Measurements from ENCODE around the gene REG3G. TPM values are rescaled to one million over a fixed set of nuclear protein-coding genes. Genes with fewer than 3 reads are reported as not detected.

The REG3G gene
- not detected in 2 replicates for total RNA-seq

GRCh38 chr2:79025421-79025820 is at the start of gene REG3G:
Gene REG3G (plus strand): TSS chr2:79025702. CDS start chr2:79026094, 392 bp downstream.
- H3K36me3 ChIP-seq (ENCODE audit: control insufficient read depth, insufficient read depth, low read length): no peaks in the 10 kb centered on the region
- no peaks in the 10 kb centered on the region for H3K27me3 ChIP-seq (ENCODE audit: control insufficient read depth, insufficient read depth, low read length)
- no peak for DNase-seq (ENCODE audit: low read depth)
- TF ChIP-seq CTCF (IDR thresholded peaks at IDR 0.05; ENCODE audit: insufficient read depth, low read length, severe bottlenecking): no peak
- no peak within 1 kb of the TSS for H3K4me3 ChIP-seq (ENCODE audit: low read depth, low read length)
- no peak for FAIRE-seq

DNA sequence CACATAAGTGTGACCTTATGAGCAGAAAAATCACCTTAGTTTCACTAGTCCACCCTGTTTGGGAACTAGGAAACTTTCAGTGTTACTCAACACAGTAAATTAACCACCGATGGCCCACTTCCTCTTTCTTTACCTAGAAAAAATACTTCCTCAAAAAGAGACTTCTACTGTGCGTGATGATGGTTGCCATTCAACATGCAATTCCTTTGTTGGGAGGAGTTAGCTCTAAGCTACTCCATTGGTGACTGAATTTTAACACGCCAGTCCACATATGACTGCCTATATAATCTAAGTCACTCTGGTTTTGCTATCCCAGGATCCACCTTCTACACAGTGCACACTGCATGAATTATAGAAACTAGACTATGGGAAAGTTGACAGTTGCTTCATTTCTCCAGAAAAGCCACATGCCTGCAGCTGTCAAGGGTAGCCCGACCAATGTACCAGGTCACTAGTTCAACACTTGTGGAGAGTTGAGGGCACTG is 47.8 kb upstream of the REG3G start:
- DNase-seq (ENCODE audit: low read depth) (no peak), FAIRE-seq (no peak)
- H3K36me3 ChIP-seq (ENCODE audit: control insufficient read depth, insufficient read depth, low read length): no peaks in the 10 kb centered on the region
- TF ChIP-seq CTCF (IDR thresholded peaks at IDR 0.05; ENCODE audit: insufficient read depth, low read length, severe bottlenecking): no peak
- no peaks in the 10 kb centered on the region for H3K27me3 ChIP-seq (ENCODE audit: control insufficient read depth, insufficient read depth, low read length)
- H3K4me3 ChIP-seq (ENCODE audit: low read depth, low read length): no peak overlapping the region

GRCh38 chr2:78978340-78978739 is 47.2 kb upstream of the REG3G start:
- FAIRE-seq (no peak), DNase-seq (ENCODE audit: low read depth) (no peak)
- no peak for TF ChIP-seq CTCF (IDR thresholded peaks at IDR 0.05; ENCODE audit: insufficient read depth, low read length, severe bottlenecking)
- Histone ChIP-seq H3K4me3 (ENCODE audit: low read depth, low read length) (no peak overlapping the region), H3K36me3 (ENCODE audit: control insufficient read depth, insufficient read depth, low read length) (no peaks in the 10 kb centered on the region), H3K27me3 (ENCODE audit: control insufficient read depth, insufficient read depth, low read length) (no peaks in the 10 kb centered on the region)

DNA sequence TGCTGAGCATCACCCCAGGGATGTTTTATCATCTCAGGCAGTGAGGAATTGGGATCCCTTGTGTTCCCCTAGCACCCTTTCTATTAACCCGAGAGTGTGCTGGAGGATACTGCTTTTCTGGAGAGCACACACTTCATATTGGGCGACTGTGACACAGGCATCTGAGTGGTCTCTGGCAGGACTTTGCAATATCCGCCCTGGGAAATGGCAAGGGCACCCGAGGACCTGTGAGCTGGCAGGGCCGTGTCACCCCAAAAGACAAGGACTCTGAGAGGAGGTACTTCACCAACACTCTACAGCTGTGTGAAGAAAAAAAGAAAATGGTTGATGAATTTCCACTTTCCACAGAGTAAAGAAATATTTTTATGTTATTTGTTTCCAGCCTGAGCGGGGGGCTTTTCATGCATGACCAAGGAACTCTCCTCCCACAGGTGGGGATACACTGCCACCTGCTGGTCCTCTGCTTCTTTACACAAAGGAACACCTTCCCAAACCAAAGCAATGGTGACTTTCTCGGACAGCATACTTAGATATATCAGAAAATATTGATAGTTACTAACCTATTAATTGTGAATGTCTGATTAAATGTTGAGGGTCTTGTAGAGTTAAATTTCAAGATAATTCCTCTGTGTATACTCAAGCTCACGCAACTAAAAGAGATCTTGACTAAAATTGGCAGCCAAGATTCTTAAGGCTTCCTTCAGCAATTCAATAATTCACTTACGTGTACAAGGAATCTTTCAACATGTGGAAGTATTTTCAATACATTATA is 45.9 kb upstream of the REG3G start:
- TF ChIP-seq CTCF (IDR thresholded peaks at IDR 0.05; ENCODE audit: insufficient read depth, low read length, severe bottlenecking): peak; percentile 51
- Histone ChIP-seq H3K27me3 (ENCODE audit: control insufficient read depth, insufficient read depth, low read length) (no peaks in the 10 kb centered on the region), H3K36me3 (ENCODE audit: control insufficient read depth, insufficient read depth, low read length) (no peaks in the 10 kb centered on the region), H3K4me3 (ENCODE audit: low read depth, low read length) (no peak overlapping the region)
- FAIRE-seq: no peak
- peak; percentile 17 for DNase-seq (ENCODE audit: low read depth)

DNA sequence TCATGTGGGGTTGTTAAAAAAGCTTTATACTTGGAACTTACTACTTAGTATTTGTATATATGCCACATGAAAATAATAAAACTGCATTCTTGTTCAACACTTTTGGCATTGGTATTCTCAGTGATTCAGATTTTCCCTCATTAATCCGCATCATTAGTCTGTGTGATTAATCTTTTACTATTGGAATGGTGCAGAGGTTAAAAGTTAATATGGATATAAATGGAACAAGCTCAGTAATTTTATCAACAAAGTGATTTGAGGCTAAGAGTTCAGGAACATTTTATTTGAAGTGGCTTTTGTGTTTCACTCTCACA is 45.4 kb upstream of the REG3G start:
- DNase-seq (ENCODE audit: low read depth): no peak
- H3K27me3 ChIP-seq (ENCODE audit: control insufficient read depth, insufficient read depth, low read length): no peaks in the 10 kb centered on the region
- H3K36me3 ChIP-seq (ENCODE audit: control insufficient read depth, insufficient read depth, low read length): no peaks in the 10 kb centered on the region
- TF ChIP-seq CTCF (IDR thresholded peaks at IDR 0.05; ENCODE audit: insufficient read depth, low read length, severe bottlenecking): no peak
- FAIRE-seq: no peak
- H3K4me3 ChIP-seq (ENCODE audit: low read depth, low read length): no peak overlapping the region

- no peaks in the 10 kb centered on the region for H3K27me3 ChIP-seq (ENCODE audit: control insufficient read depth, insufficient read depth, low read length)
- TF ChIP-seq CTCF (IDR thresholded peaks at IDR 0.05; ENCODE audit: insufficient read depth, low read length, severe bottlenecking): no peak
- H3K4me3 ChIP-seq (ENCODE audit: low read depth, low read length): no peak overlapping the region
- FAIRE-seq (no peak), DNase-seq (ENCODE audit: low read depth) (no peak)
- no peaks in the 10 kb centered on the region for H3K36me3 ChIP-seq (ENCODE audit: control insufficient read depth, insufficient read depth, low read length)
Observed at GRCh38 chr2:78980871-78981270, 44.6 kb upstream of the REG3G start.

Measured in bronchial epithelial cell (primary cell).